ENCODE measurements around the gene POLR1E. TPM values are rescaled to one million over a fixed set of nuclear protein-coding genes. Genes with fewer than 3 reads are reported as not detected.

Gene POLR1E
- total and polyA plus RNA-seq, 9 of the 15 experiments (the other 6 are each of a cell fraction or from before 2014, with no cell fraction given), result 18.9 to 102 (median 74.4) TPM

GRCh38 chr9:37464426-37465248 is 21.1 kb upstream of the POLR1E start (continued):
- TF ChIP-seq AFF1 (IDR thresholded peaks at IDR 0.05; ENCODE audit: low read depth in 1 of 2, partially characterized antibody in 2 of 2) (no peak), MIER1 (IDR thresholded peaks at IDR 0.05; ENCODE audit: low read depth) (no peak), ZBTB40 (IDR thresholded peaks at IDR 0.05) (0 out of 2 replicates have a peak, but pooled peaks have one; percentile 27), ZBTB40 (CRISPR knock-in tag; IDR thresholded peaks at IDR 0.05) (no peak), ZKSCAN1 (IDR thresholded peaks at IDR 0.05; ENCODE audit: low read depth, low read length) (peak; percentile 53), NFRKB (IDR thresholded peaks at IDR 0.05; ENCODE audit: low read depth) (peak; percentile 40; the same call in 1 of the 2 replicates), BACH1 (tag; IDR thresholded peaks at IDR 0.05) (no peak), TFAM (CRISPR knock-in tag; conservative IDR thresholded peaks at IDR 0.05) (no peak), SNAPC5 (CRISPR knock-in tag; IDR thresholded peaks at IDR 0.05) (no peak), BRF1 (IDR thresholded peaks at IDR 0.05; ENCODE audit: borderline replicate concordance, extremely low read depth, insufficient read length) (no peak), ZBTB8A (IDR thresholded peaks at IDR 0.05; ENCODE audit: partially characterized antibody) (no peak)

Data from K562 (cell line).